Right ventricle myocardium inferior (tissue), 1 donor: Measurements from ENCODE around the gene GPATCH4. TPM values are rescaled to one million over a fixed set of nuclear protein-coding genes. Genes with fewer than 3 reads are reported as not detected.
"Not testable (repeated sequence)": the region's sequence is repeated elsewhere in the genome, so short reads cannot be mapped to it uniquely, and the experiment has no call there.

ENCODE experiments used
- ATAC-seq: fragments of 200-7000 bp; cut with Tn5 transposase; one replicate; pipeline ENCODE4 v1.9.1; 2020; ENCODE audit warnings: mild to moderate bottlenecking, moderate library complexity
- DNase-seq: peaks from one replicate; pipeline ENCODE4 v3.0.0; 2021; ENCODE audit errors: missing footprints
- intact Hi-C: fragments of 100-400 bp; cut with DNase I; formaldehyde crosslinking; loops from one replicate; pipeline ENCODE4 v1.11.0; 2022
- total RNA-seq: library from RNA; stranded (reverse); fragmentation: NEBNext Ultra II Directional; extraction: Animal tissue kit (Norgen Biotek cat#: 25700); gene quantifications from one replicate; pipeline ENCODE4 v1.2.1, GENCODE V29; 2021
- donor health status: DM: no; HTN: yes; CAD: no; lungs with severe emphysema.

GPATCH4 gene
- total RNA-seq, 1 donor from 2014 or later: 14.6 TPM

DNA sequence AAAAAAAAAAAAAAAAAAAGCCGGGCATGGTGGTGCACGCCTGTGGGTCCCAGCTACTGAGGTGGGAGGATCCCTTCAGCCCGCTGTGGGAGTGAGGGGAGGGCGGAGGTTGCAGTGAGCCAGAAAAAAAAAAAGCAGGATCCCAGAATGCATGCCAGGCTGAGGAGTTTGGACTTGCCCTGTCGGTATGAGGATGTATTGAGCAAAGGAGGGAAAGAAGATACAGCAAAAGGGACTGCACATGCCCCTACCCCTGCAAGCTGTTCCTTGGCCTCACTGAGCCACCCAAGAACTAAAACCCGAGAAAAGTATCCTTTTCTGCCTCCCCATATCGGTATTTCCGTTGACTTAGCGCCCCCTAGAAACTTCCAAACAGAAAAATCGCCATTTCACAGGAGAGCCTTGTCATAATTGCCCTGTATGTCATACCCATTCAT, 1.3 kb upstream of the GPATCH4 start:
- intact Hi-C loops: no loop called here
- ATAC-seq: no peak
- DNase-seq: no peak

DNA sequence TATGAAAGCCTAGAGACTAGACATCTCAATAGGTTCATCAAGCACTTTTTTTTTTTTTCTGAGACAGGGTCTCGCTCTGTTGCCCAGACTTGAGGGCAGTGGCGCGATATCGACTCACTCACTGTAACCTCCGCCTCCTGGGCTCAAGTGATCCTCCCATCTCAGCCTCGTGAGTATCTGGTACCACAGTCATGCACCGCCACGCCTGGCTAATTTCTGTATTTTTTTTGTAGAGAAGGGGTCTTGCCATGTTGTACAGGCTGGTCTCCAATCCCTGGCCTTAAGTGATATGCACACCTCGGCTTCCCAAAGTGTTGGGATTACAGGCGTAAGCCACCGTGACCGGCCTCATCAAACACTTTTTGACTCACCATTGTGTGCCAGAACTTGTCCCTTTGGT, 613 bp upstream of the GPATCH4 start:
- no peak for DNase-seq
- intact Hi-C loops: no loop called here
- ATAC-seq: no peak

GRCh38 chr1:156600733-156601121, 552 bp downstream of the GPATCH4 start:
- intact Hi-C loops: no loop called here
- ATAC-seq (no peak), DNase-seq (no peak)

GRCh38 chr1:156599811-156600210, 1.5 kb downstream of the GPATCH4 start:
- no peak for DNase-seq
- no peak for ATAC-seq
- intact Hi-C loops: no loop called here

DNA sequence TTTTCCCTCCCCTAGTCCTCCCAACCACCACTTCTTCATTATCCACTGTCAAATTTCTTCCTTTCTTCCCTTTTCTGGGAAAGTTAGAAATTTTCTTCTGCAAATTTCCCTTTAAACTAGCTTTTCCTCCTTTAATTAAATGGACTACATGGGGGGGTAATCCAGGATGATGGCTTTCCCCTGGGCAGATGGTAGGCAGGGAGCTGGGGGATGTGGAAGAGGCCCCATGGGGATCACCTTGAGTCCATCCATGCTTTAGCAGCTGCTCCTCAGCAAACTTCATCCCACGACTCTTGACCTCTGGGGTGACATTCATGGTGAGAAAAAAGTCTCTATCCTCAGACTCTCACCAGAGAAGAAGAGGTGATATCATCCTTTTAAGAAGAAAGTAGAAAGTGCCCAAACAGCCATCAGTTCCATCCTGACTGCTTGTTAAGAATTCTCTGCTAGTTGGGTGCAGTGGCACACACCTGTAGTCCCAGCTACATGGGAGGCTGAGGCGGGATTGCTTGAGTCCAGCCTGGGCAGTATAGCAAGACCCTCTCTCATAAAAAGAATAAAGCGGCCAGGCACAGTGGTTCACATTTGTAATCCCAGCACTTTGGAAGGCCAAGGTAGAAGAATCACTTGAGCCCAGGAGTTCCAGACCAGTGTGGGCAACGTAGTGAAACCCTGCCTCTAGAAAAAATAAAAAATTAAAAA, 2.4 kb downstream of the GPATCH4 start:
- ATAC-seq (no peak), DNase-seq (no peak)
- intact Hi-C loops: no loop called here

DNA sequence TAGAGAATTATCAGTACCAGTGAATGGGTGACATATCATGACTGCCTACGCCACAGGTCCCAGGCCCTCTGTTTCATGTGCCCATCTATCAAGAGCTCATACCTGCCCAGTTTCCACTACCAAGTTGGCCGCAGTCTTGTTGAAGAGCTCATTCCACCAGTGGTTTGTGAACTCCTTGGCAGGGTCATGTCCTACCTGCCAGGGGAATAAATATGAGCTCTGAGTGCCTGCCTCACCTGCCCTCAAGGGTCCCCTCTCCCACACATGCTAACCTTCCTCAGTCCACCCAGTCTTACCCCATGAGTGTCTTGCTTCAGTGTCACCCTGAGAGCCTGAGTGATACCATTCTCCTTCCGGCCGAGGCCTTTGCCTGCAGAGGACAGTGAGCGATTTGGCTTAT, 3.2 kb downstream of the GPATCH4 start:
- DNase-seq (no peak), ATAC-seq (no peak)
- intact Hi-C loops: no loop called here

DNA sequence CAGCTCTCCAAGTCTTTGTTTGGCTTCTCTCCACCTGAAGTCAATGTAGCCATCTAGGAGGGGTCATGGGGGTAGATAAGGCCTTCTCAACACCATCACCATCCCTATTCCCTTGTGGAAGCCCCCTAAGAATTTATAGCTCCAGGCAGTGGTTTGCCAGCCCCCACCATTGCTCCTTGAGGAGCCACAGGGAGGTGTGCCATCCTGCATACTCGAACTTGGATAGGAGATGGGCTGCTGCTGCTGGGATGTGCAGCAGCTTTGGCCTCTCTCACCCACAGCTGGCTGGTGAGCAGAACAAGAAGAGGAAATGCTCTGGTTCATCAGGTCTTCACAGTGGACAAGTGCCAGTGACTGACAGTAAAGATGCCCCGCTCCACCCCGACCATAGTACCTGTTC, 4.9 kb downstream of the GPATCH4 start:
- intact Hi-C loops: no loop called here
- ATAC-seq (no peak), DNase-seq (no peak)

GRCh38 chr1:156595016-156595415, 6.3 kb downstream of the GPATCH4 start:
- intact Hi-C loops: no loop called here
- ATAC-seq: no peak
- no peak for DNase-seq

DNA sequence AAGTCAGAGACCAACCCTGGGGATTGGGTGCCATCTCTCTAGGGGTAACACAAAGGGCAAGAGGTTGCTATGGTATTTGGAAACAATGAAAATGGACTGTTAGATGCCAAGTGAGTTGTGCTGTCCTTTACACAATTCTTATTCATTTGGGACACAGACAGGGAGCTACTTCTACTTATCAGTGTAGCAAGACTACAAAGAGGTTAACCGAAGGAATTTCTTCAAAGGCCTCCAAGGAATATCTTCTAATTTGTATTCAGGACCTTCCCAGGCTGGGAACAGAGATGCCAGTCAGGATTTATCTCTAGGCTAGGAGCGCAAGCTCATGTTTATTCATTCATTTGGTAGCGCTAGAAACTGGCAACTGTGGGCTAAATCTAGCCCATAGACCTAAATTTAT, 7.1 kb downstream of the GPATCH4 start:
- DNase-seq (no peak), ATAC-seq (no peak)
- intact Hi-C loops: loop anchor here (5.0 kb wide), 1 partner anchor 87 kb away; no protein-coding TSS in a partner anchor

GRCh38 chr1:156593661-156593989, 7.7 kb downstream of the GPATCH4 start:
- intact Hi-C loops: loop anchor here (5.0 kb wide), 1 partner anchor 86 kb away; no protein-coding TSS in a partner anchor
- ATAC-seq (no peak), DNase-seq (no peak)

- no peak for DNase-seq
- ATAC-seq: no peak
- intact Hi-C loops: loop anchor here (5.0 kb wide), 1 partner anchor 86 kb away; no protein-coding TSS in a partner anchor
Observed at GRCh38 chr1:156592910-156593660, 8.2 kb downstream of the GPATCH4 start.

DNA sequence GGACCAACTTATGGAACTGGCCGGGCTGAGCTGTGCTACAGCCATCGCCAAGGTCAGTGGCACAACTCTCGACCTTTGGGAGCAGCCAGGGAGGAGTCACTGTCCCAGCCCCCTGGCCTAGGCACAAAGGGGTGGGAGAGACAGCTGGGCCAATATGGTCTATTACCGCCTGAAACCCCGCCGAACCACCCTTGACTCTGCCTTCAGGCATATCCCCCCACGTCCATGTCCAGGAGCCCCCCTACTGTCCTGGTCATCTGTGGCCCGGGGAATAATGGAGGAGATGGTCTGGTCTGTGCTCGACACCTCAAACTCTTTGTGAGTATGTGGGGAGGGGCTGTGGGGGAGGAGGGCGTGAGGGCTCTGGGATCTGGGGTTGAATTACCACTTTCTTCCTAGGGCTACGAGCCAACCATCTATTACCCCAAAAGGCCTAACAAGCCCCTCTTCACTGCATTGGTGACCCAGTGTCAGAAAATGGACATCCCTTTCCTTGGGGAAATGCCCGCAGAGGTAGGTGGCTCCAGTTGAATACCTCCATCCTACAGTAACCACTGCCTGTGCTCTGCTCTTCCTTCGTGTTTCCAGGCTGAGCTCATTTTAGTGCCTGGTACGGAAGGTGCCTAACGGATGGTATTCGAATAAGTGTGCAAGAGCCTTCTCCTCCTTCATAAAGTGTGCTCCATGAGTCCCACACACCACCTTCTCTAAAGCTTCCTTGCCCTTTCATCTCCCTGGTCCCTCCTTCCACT, 8.9 kb downstream of the GPATCH4 start:
- ATAC-seq: peak; percentile 29
- intact Hi-C loops: loop anchor here (5.0 kb wide), 1 partner anchor 85 kb away; no protein-coding TSS in a partner anchor
- no peak for DNase-seq

- ATAC-seq: peak; percentile 97
- intact Hi-C loops: loop anchor here (5.0 kb wide), 1 partner anchor 84 kb away; no protein-coding TSS in a partner anchor
Observed at GRCh38 chr1:156591432-156592157, 9.7 kb downstream of the GPATCH4 start, which contains the start of gene NAXE. NAXE (plus strand) TSS chr1:156591776; CDS start chr1:156591805, 29 bp downstream.

DNA sequence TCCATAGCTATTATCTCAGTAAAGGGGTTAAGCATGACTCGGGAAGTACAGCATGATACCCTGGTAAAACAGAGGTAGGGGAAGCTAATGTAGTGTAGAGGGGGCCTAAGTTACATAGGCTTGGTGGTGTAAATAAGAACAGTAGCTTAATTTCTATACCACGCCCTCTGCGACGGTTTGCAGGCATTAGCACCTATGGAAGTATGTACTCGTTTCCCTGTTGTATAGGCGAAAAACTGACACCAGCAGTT, 10.2 kb downstream of the GPATCH4 start:
- no peak for DNase-seq
- intact Hi-C loops: loop anchor here (5.0 kb wide), 1 partner anchor 84 kb away; no protein-coding TSS in a partner anchor
- ATAC-seq: peak; percentile 9

More at GRCh38 chr1:156591432-156592157, 9.7 kb downstream of the GPATCH4 start, which contains the start of gene NAXE:
- peak; percentile 88 for DNase-seq

DNA sequence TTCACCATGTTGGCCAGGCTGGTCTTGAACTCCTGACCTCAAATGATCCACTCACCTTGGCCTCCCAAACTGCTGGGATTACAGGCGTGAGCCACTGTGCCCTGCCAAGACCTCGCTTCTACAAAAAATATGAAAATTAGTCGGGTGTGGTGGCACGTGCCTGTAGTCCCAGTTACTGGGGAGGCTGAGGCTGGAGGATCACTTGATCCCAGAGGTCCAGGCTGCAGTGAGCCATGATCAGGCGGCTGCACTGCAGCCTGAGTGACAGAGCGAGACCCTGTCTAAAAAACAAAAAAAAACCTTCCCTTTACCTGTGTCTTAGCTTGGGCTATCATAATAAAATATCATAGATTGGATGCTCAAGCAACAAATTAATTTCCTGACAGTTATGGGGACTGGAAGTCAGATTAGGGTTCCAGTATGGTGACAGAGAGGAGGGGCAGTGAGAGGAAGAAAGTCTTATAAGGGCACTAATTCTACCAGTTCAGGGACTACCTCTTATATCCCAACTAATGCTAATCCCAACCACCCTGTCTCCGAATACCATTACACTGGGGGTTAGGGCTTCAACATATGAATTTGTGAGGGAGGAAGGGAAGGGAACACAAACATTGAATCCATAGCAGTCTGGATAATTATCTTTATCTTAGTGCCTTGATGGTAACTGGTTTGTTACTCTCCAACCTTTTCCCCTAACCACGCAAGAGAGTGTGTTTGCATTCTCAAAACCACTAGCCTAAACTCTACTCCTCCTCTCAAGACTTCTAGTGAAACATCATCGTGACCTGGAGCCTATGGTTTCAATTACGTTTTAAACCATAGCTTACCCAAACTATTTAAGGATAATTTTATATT, 10.7 kb downstream of the GPATCH4 start:
- ATAC-seq (no peak), DNase-seq (no peak)
- intact Hi-C loops: loop anchor here (5.0 kb wide), 1 partner anchor 83 kb away; no protein-coding TSS in a partner anchor

DNA sequence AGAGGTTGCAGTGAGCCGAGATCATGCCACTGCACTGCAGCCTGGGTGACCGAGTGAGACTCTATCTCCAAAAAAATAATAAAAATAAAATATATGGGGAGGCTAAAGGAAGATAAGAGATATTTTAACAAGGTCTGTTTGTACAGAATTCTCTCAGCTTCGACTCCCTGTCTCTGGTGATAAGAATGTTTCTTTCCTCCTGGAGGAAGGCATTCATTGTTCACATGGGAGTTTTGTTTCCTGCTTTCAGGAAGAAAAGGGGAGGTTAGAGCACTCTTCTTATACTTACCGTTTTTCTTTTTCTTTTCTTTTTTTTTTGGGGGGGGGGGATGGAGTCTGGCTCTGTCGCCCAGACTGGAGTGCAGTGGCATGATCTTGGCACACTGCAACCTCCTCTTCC, 11.7 kb downstream of the GPATCH4 start:
- intact Hi-C loops: loop anchor here (5.0 kb wide), 1 partner anchor 132 kb away; no protein-coding TSS in a partner anchor
- ATAC-seq: no peak
- DNase-seq: no peak

GRCh38 chr1:156587927-156588326, 13.4 kb downstream of the GPATCH4 start:
- ATAC-seq, DNase-seq: not testable (repeated sequence)
- intact Hi-C loops: loop anchor here (5.0 kb wide), 1 partner anchor 131 kb away; no protein-coding TSS in a partner anchor
